GM18519 (cell line): ENCODE measurements around the gene STX10.
"Not testable (repeated sequence)": the region's sequence is repeated elsewhere in the genome, so short reads cannot be mapped to it uniquely, and the experiment has no call there.

Experiments
- ATAC-seq: cut with Tn5 transposase; IDR thresholded peaks from one replicate; pipeline ENCODE4 v1.9.1; 2021; ENCODE audit warnings: mild to moderate bottlenecking, moderate library complexity; ENCODE audit not compliant: unreplicated experiment, low FRiP score

The STX10 gene

GRCh38 chr19:13150187-13150930 is at the start of gene STX10, which contains the start of gene IER2:
Gene STX10, minus strand, starts transcription at chr19:13150375. Its CDS starts 202 bp downstream, at chr19:13150173.
Gene IER2, plus strand, starts transcription at chr19:13150411. Its CDS starts 2,776 bp downstream, at chr19:13153187.
- ATAC-seq: no peak

- no peak for ATAC-seq
Observed at GRCh38 chr19:13198634-13199033, 48.5 kb upstream of the STX10 start.

GRCh38 chr19:13195678-13196077 is 45.5 kb upstream of the STX10 start:
- ATAC-seq: no peak

GRCh38 chr19:13190781-13191540 is 40.8 kb upstream of the STX10 start:
- no peak for ATAC-seq

- no peak for ATAC-seq
Observed at GRCh38 chr19:13189600-13189999, 39.4 kb upstream of the STX10 start.

GRCh38 chr19:13187419-13187818 is 37.2 kb upstream of the STX10 start:
- no peak for ATAC-seq

- ATAC-seq: not testable (repeated sequence)
Observed at GRCh38 chr19:13186688-13187087, 36.5 kb upstream of the STX10 start.

GRCh38 chr19:13185763-13186657 is 35.8 kb upstream of the STX10 start:
- ATAC-seq: not testable (repeated sequence)

GRCh38 chr19:13184926-13185325 is 34.8 kb upstream of the STX10 start:
- not testable (repeated sequence) for ATAC-seq

- ATAC-seq: no peak
Observed at GRCh38 chr19:13181747-13182388, 31.7 kb upstream of the STX10 start.

- not testable (repeated sequence) for ATAC-seq
Observed at GRCh38 chr19:13178291-13178690, 28.1 kb upstream of the STX10 start.

GRCh38 chr19:13177584-13177983 is 27.4 kb upstream of the STX10 start:
- ATAC-seq: not testable (repeated sequence)

- no peak for ATAC-seq
Observed at GRCh38 chr19:13176345-13176744, 26.2 kb upstream of the STX10 start.

- no peak for ATAC-seq
Observed at GRCh38 chr19:13173139-13173737, 23.1 kb upstream of the STX10 start.

GRCh38 chr19:13172346-13173138 is 22.4 kb upstream of the STX10 start:
- ATAC-seq: no peak

GRCh38 chr19:13171146-13171545 is 21.0 kb upstream of the STX10 start:
- ATAC-seq: no peak

- no peak for ATAC-seq
Observed at GRCh38 chr19:13169769-13170168, 19.6 kb upstream of the STX10 start.

- not testable (repeated sequence) for ATAC-seq
Observed at GRCh38 chr19:13166151-13166550, 16.0 kb upstream of the STX10 start.
